Activated gamma-delta T cell (primary cell): ENCODE measurements around the gene SENP6.
"Not testable (repeated sequence)": the region's sequence is repeated elsewhere in the genome, so short reads cannot be mapped to it uniquely, and the experiment has no call there.

Experiments used
- DNase-seq: peaks from one replicate; lab custom pipeline; 2025; lab: John Stamatoyannopoulos, UW

The SENP6 gene

GRCh38 chr6:75656479-75656878, 54.8 kb downstream of the SENP6 start:
- DNase-seq: no peak

GRCh38 chr6:75657327-75657726, 55.6 kb downstream of the SENP6 start:
- DNase-seq: no peak

GRCh38 chr6:75666592-75666991, 64.9 kb downstream of the SENP6 start:
- no peak for DNase-seq

GRCh38 chr6:75673884-75674283, 72.2 kb downstream of the SENP6 start:
- DNase-seq: no peak

GRCh38 chr6:75676377-75676776, 74.7 kb downstream of the SENP6 start:
- DNase-seq: no peak

- DNase-seq: not testable (repeated sequence)
These were observed 80.9 kb downstream of the SENP6 start for GRCh38 chr6:75682548-75682947.

GRCh38 chr6:75683005-75683404, 81.3 kb downstream of the SENP6 start:
- not testable (repeated sequence) for DNase-seq

GRCh38 chr6:75687535-75687934, 85.9 kb downstream of the SENP6 start:
- DNase-seq: not testable (repeated sequence)

GRCh38 chr6:75687937-75688336, 86.3 kb downstream of the SENP6 start:
- DNase-seq: not testable (repeated sequence)

GRCh38 chr6:75689576-75689975, 87.9 kb downstream of the SENP6 start:
- no peak for DNase-seq

- DNase-seq: no peak
These were observed 89.3 kb downstream of the SENP6 start for GRCh38 chr6:75691012-75691411.

GRCh38 chr6:75693534-75693933, 91.9 kb downstream of the SENP6 start:
- DNase-seq: no peak

GRCh38 chr6:75694406-75694805, 92.7 kb downstream of the SENP6 start:
- DNase-seq: no peak

GRCh38 chr6:75708334-75708733, 106.7 kb downstream of the SENP6 start:
- not testable (repeated sequence) for DNase-seq

GRCh38 chr6:75711173-75711572, 109.5 kb downstream of the SENP6 start:
- no peak for DNase-seq

GRCh38 chr6:75719133-75719532, 117.5 kb downstream of the SENP6 start:
- no peak for DNase-seq

- no peak for DNase-seq
These were observed 121.7 kb downstream of the SENP6 start for GRCh38 chr6:75723382-75723781.

- DNase-seq: no peak
These were observed 125.5 kb downstream of the SENP6 start for GRCh38 chr6:75727206-75727605.

GRCh38 chr6:75731029-75731428, 129.3 kb downstream of the SENP6 start:
- not testable (repeated sequence) for DNase-seq

GRCh38 chr6:75735491-75736186, 134.0 kb downstream of the SENP6 start:
- no peak for DNase-seq

GRCh38 chr6:75743971-75744370, 142.3 kb downstream of the SENP6 start:
- DNase-seq: no peak

GRCh38 chr6:75745404-75745803, 143.7 kb downstream of the SENP6 start:
- DNase-seq: no peak

GRCh38 chr6:75746221-75746620, 144.5 kb downstream of the SENP6 start:
- DNase-seq: no peak
